ENCODE data around the gene GRIP1.

Gene GRIP1

GRCh38 chr12:66365718-66366490, 313.0 kb downstream of the GRIP1 start:
- DNase-seq: no peak

- no peak for DNase-seq
Observed at GRCh38 chr12:66361703-66362102, 317.2 kb downstream of the GRIP1 start.

- DNase-seq: no peak
Observed at GRCh38 chr12:66359300-66359699, 319.6 kb downstream of the GRIP1 start.

- no peak for DNase-seq
Observed at GRCh38 chr12:66354291-66354690, 324.6 kb downstream of the GRIP1 start.

- no peak for DNase-seq
Observed at GRCh38 chr12:66352899-66353298, 326.0 kb downstream of the GRIP1 start.

- peak; percentile 46 for DNase-seq
Observed at GRCh38 chr12:66352197-66352596, 326.7 kb downstream of the GRIP1 start.

GRCh38 chr12:66351301-66351700, 327.6 kb downstream of the GRIP1 start:
- no peak for DNase-seq

- peak; percentile 86 for DNase-seq
Observed at GRCh38 chr12:66345956-66346355, 332.9 kb downstream of the GRIP1 start.

GRCh38 chr12:66345212-66345611, 333.7 kb downstream of the GRIP1 start:
- DNase-seq: peak; percentile 67

- peak; percentile 84 for DNase-seq
Observed at GRCh38 chr12:66341126-66341525, 337.8 kb downstream of the GRIP1 start.

GRCh38 chr12:66340131-66340530, 338.7 kb downstream of the GRIP1 start:
- no peak for DNase-seq

- DNase-seq: peak; percentile 86
Observed at GRCh38 chr12:66337381-66338010, 341.4 kb downstream of the GRIP1 start.

GRCh38 chr12:66335746-66336145, 343.1 kb downstream of the GRIP1 start:
- no peak for DNase-seq

- peak; percentile 30 for DNase-seq
Observed at GRCh38 chr12:66331814-66332213, 347.1 kb downstream of the GRIP1 start.

GRCh38 chr12:66331016-66331415, 347.9 kb downstream of the GRIP1 start:
- DNase-seq: no peak

GRCh38 chr12:66329941-66330340, 348.9 kb downstream of the GRIP1 start:
- no peak for DNase-seq

GRCh38 chr12:66323017-66323416, 355.9 kb downstream of the GRIP1 start:
- no peak for DNase-seq

GRCh38 chr12:66321435-66321834, 357.4 kb downstream of the GRIP1 start:
- DNase-seq: no peak

- no peak for DNase-seq
Observed at GRCh38 chr12:66320996-66321395, 357.9 kb downstream of the GRIP1 start.

GRCh38 chr12:66319266-66319954, 359.5 kb downstream of the GRIP1 start:
- DNase-seq: no peak

- no peak for DNase-seq
Observed at GRCh38 chr12:66314278-66314677, 364.6 kb downstream of the GRIP1 start.

- no peak for DNase-seq
Observed at GRCh38 chr12:66312189-66312588, 366.7 kb downstream of the GRIP1 start.

GRCh38 chr12:66309606-66310005, 369.3 kb downstream of the GRIP1 start:
- no peak for DNase-seq

- DNase-seq: peak; percentile 19
Observed at GRCh38 chr12:66304296-66304900, 374.5 kb downstream of the GRIP1 start.
